ENCODE data around the gene MAP1LC3A.

DNA sequence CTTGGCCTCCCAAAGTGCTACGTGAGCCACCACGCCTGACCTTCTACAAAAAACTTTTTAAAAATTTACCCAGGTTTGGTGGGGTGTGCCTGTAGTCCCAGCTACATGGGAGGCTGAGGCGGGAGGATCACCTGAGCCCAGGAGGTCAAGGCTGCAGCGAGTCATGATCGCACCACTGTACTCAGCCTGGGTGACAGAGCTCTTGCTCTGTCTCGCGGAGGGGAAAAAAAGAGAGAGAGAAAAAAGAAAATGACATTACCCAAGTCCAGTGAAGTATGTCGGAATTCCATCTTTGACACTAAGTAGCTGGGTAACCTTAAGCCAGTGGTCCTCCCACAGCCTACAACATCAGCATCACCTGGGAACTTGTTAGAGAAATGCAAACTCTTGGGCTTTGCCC, 18.8 kb upstream of the MAP1LC3A start:
- TF ChIP-seq CTCF (conservative IDR thresholded peaks at IDR 0.05) (no peak), ZFX (IDR thresholded peaks at IDR 0.05) (no peak)

All from C4-2B (cell line).